ENCODE data around the gene SLC7A5. TPM values are rescaled to one million over a fixed set of nuclear protein-coding genes. Genes with fewer than 3 reads are reported as not detected.

SLC7A5 gene
- total and polyA plus RNA-seq, 2 of the 13 experiments (the other 11 are each of a cell fraction or from before 2014, with no cell fraction given), result 79.6 to 155 TPM

- TF ChIP-seq CEBPG (CRISPR knock-in tag; IDR thresholded peaks at IDR 0.05), result peak; percentile 95
- TF ChIP-seq IRF2 (CRISPR knock-in tag; IDR thresholded peaks at IDR 0.05), result no peak
- 0 out of 2 replicates have a peak, but pooled peaks have one; percentile 19 for TF ChIP-seq ZNF780A (CRISPR knock-in tag; IDR thresholded peaks at IDR 0.05)
- peak; percentile 86; the same call in 1 of the 2 replicates for TF ChIP-seq YEATS4 (CRISPR knock-in tag; IDR thresholded peaks at IDR 0.05; ENCODE audit: borderline replicate concordance)
- TF ChIP-seq MBNL3 (CRISPR knock-in tag; conservative IDR thresholded peaks at IDR 0.05), result no peak
- peak; percentile 75 for TF ChIP-seq ZSCAN9 (CRISPR knock-in tag; IDR thresholded peaks at IDR 0.05; ENCODE audit: borderline replicate concordance)
- TF ChIP-seq ZNF350 (CRISPR knock-in tag; IDR thresholded peaks at IDR 0.05; ENCODE audit: borderline replicate concordance, low read depth), result peak; percentile 24; the same call in 1 of the 2 replicates
- TF ChIP-seq PBX3 (CRISPR knock-in tag; IDR thresholded peaks at IDR 0.05; ENCODE audit: borderline replicate concordance), result 0 out of 2 replicates have a peak, but pooled peaks have one; percentile 40
- TF ChIP-seq CEBPB (IDR thresholded peaks at IDR 0.05; ENCODE audit: borderline replicate concordance, low read depth, low read length), result peak; percentile 73; the same call in 1 of the 2 replicates
- TF ChIP-seq ZBTB26 (CRISPR knock-in tag; IDR thresholded peaks at IDR 0.05; ENCODE audit: borderline replicate concordance), result no peak
- 0 out of 2 replicates have a peak, but pooled peaks have one; percentile 34 for TF ChIP-seq ZNF552 (CRISPR knock-in tag; IDR thresholded peaks at IDR 0.05; ENCODE audit: borderline replicate concordance)
- TF ChIP-seq JARID2 (CRISPR knock-in tag; IDR thresholded peaks at IDR 0.05; ENCODE audit: insufficient replicate concordance), result no peak
- 0 out of 2 replicates have a peak, but pooled peaks have one; percentile 74 for TF ChIP-seq SALL2 (CRISPR knock-in tag; IDR thresholded peaks at IDR 0.05)
- TF ChIP-seq ZFP1 (CRISPR knock-in tag; IDR thresholded peaks at IDR 0.05), result peak; percentile 29; the same call in 1 of the 2 replicates
- peak; percentile 83 for TF ChIP-seq ZNF782 (CRISPR knock-in tag; IDR thresholded peaks at IDR 0.05; ENCODE audit: borderline replicate concordance)
- TF ChIP-seq XRCC5 (optimal IDR thresholded peaks at IDR 0.05; ENCODE audit: low read length), result no peak
- no peak; the same call in 1 of the 2 replicates for TF ChIP-seq KAT7 (CRISPR knock-in tag; IDR thresholded peaks at IDR 0.05; ENCODE audit: borderline replicate concordance)
- peak; percentile 68 for TF ChIP-seq GABPB1 (CRISPR knock-in tag; IDR thresholded peaks at IDR 0.05)
- peak; percentile 22; the same call in 1 of the 2 replicates for TF ChIP-seq GATA4 (IDR thresholded peaks at IDR 0.05; ENCODE audit: borderline replicate concordance, low read depth)
- TF ChIP-seq NR2C2 (CRISPR knock-in tag; IDR thresholded peaks at IDR 0.05; ENCODE audit: borderline replicate concordance), result peak; percentile 70
- TF ChIP-seq NFKBIZ (CRISPR knock-in tag; IDR thresholded peaks at IDR 0.05), result peak; percentile 52
- TF ChIP-seq ZFP91 (CRISPR knock-in tag; IDR thresholded peaks at IDR 0.05; ENCODE audit: borderline replicate concordance), result peak; percentile 98
- TF ChIP-seq RBM39 (IDR thresholded peaks at IDR 0.05; ENCODE audit: low read depth, low read length, poor library complexity, severe bottlenecking), result peak; percentile 71
- no peak for TF ChIP-seq GABPA (IDR thresholded peaks at IDR 0.05; ENCODE audit: low read depth, low read length)
- peak; percentile 49; the same call in 1 of the 2 replicates for TF ChIP-seq GABPA (CRISPR knock-in tag; IDR thresholded peaks at IDR 0.05; ENCODE audit: low read depth)
- TF ChIP-seq ATF3 (CRISPR knock-in tag; IDR thresholded peaks at IDR 0.05), result peak; percentile 53; the same call in 1 of the 2 replicates
Observed at GRCh38 chr16:87806641-87807546, 62.4 kb downstream of the SLC7A5 start (continued).
